Adrenal gland (tissue), 12 donors: ENCODE data around the gene CALML3. TPM values are rescaled to one million over a fixed set of nuclear protein-coding genes. Genes with fewer than 3 reads are reported as not detected.

Experiments
- DNase-seq, 7 donors: peaks; one replicate each; pipeline ENCODE4 v3.0.0-alpha.2; 2019 to 2020
- H3K27ac ChIP-seq, 5 donors: fragments of 200-600 bp; sonication (generic) in 4 of 5; 1 replicate in 3 of 5; 2 replicates in 2 of 5; pipeline versions ENCODE4 v1.5.1 to v1.8.0; 2016 to 2020; ENCODE audit warnings: mild to moderate bottlenecking in 1 of 5
- H3K27me3 ChIP-seq: fragments of 200-600 bp; 2 replicates; pipeline ENCODE4 v1.8.0; 2021
- H3K36me3 ChIP-seq, 2 donors: fragments of 200-600 bp; replicated peaks in 1 of 2; 1 replicate in 1 of 2; 2 replicates in 1 of 2; pipeline versions ENCODE4 v1.5.1 to v1.8.0; 2018 to 2022
- H3K4me1 ChIP-seq, 2 donors: fragments of 200-600 bp; replicated peaks in 1 of 2; 1 replicate in 1 of 2; 2 replicates in 1 of 2; pipeline versions ENCODE4 v1.5.1 to v1.8.0; 2018 to 2021
- H3K4me3 ChIP-seq, 4 donors: fragments of 200-600 bp; sonication (generic) in 3 of 4; one replicate each; pipeline ENCODE4 v1.5.1; 2016 to 2018
- H3K9me3 ChIP-seq, 3 donors: fragments of 200-600 bp; sonication (generic) in 1 of 3; replicated peaks in 1 of 3; 1 replicate in 2 of 3; 2 replicates in 1 of 3; pipeline versions ENCODE4 v1.5.1 to v1.8.0; 2016 to 2021
- POLR2A ChIP-seq, 2 donors: fragments of 450-650 bp; IDR thresholded peaks; one replicate each; pipeline ENCODE4 v1.6.1; 2017; ENCODE audit warnings: antibody characterized with exemption in 2 of 2, mild to moderate bottlenecking in 2 of 2, moderate library complexity in 1 of 2
- WGBS, 4 donors: extraction: QIAGEN DNeasy Blood & Tissue Kit in 2 of 4; methylation state at CpG; one replicate each; pipeline versions ENCODE4 v1.1.5 to v1.1.7; 2013 to 2017; 5-methylcytosine and 5-hydroxymethylcytosine counted together
- intact Hi-C, 2 donors: fragments of 100-400 bp; cut with DNase I; formaldehyde crosslinking; loops; one replicate each; pipeline versions ENCODE4 v1.14.1 to v1.15.0; 2022 to 2023
- polyA plus RNA-seq, 3 donors: library from polyadenylated mRNA; stranded (reverse); fragments of 200-250 nt in 2 of 3; fragments of 350-450 nt in 1 of 3; fragmentation: Illumina TruSeq in 1 of 3; extraction: RNeasy Lipid Tissue Mini Kit (QIAGEN cat#74804) in 1 of 3; gene quantifications; one replicate each; pipeline ENCODE4 v1.2.3, GENCODE V29; 2013 to 2014
- total RNA-seq, 9 donors: library from RNA; depleted of rRNA in 4 of 9; stranded (reverse); fragments of >200 nt in 4 of 9; fragments of 120-200 nt in 1 of 9; fragmentation: NEBNext Ultra II Directional in 1 of 9; extraction: Animal tissue kit (Norgen Biotek cat#: 25700) in 1 of 9; gene quantifications; one replicate each; pipeline versions ENCODE4 v1.1.0 to v1.2.4, GENCODE V29; 2013 to 2023
- TF ChIP-seq, protein P1 (sequence below), 6 experiments: fragments of 450-650 bp in 4 of 6; fragments of 200-600 bp in 2 of 6; sonication (generic) in 1 of 6; IDR thresholded peaks; 1 replicate in 5 of 6; 2 replicates in 1 of 6; pipeline versions ENCODE4 v1.5.1 to v1.8.0; 2016 to 2021; ENCODE audit warnings: antibody characterized with exemption in 6 of 6, mild to moderate bottlenecking in 2 of 6, moderate library complexity in 1 of 6
- donor health status: healthy with polysubstance abuse.
- donor health status: Bipolar disorder and iron deficiency.
- donor health status: DM: yes; HTN: yes; CAD: no.
- donor health status: DM: no; HTN: no; CAD: no.
- donor health status: DM: no; HTN: no; CAD: no.
- donor health status: DM: yes; HTN: yes; CAD: no.

The CALML3 gene
- total and polyA plus RNA-seq, 12 donors, result 0.07 TPM; not detected in 11

DNA sequence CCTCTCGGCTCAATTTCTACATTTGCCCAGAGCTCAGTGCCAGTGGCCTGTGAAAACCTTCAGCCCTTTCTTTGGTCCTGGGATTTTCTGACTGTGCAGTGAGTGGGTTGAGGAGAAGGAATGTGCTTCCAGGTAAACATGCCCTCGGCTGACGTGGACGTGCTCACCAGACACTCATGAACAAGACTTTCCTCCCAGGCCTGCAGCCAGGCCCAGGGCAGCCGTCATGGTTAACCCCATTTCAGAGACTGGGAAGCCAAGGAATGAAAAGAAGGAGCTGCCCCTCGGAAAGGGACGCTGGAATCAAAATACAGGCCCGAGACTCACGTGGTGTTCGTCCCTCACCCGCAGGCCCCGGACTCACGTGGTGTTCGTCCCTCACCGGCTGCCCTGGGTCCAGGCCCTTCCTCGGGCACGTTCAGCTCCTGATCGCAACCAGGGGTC lies 16.6 kb upstream of the CALML3 start:
- no peaks in the 10 kb centered on the region for H3K9me3 ChIP-seq

DNA sequence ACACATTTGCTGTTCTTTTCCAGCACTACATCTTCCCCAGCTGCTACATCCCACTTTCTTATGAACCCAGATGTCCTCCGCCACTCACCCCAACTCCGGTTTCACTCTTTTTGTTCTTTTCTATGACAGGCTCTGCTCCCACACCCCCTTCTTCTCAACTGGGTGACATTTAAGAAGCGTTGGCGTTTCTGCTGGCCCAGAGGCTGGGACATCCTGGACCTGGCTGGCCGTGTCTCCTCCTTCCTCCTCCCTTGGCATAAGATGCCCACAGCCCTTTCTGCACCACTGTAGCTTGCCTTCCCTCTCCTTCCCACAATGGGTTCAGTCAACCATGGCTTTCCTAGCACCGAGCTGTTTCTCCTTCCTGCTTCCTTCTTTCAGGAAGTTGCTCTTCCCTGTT lies 16.0 kb upstream of the CALML3 start:
- intact Hi-C loops, result no loop called here
- Histone ChIP-seq H3K27me3 (no peaks in the 10 kb centered on the region), H3K4me1 (no peaks in the 10 kb centered on the region), H3K9me3 (no peaks in the 10 kb centered on the region), H3K27ac (no peak overlapping the region), H3K36me3 (no peaks in the 10 kb centered on the region), H3K4me3 (no peak overlapping the region)
- DNase-seq, result no peak
- TF ChIP-seq POLR2A (IDR thresholded peaks at IDR 0.05), result no peak
- TF ChIP-seq, protein P1, sequence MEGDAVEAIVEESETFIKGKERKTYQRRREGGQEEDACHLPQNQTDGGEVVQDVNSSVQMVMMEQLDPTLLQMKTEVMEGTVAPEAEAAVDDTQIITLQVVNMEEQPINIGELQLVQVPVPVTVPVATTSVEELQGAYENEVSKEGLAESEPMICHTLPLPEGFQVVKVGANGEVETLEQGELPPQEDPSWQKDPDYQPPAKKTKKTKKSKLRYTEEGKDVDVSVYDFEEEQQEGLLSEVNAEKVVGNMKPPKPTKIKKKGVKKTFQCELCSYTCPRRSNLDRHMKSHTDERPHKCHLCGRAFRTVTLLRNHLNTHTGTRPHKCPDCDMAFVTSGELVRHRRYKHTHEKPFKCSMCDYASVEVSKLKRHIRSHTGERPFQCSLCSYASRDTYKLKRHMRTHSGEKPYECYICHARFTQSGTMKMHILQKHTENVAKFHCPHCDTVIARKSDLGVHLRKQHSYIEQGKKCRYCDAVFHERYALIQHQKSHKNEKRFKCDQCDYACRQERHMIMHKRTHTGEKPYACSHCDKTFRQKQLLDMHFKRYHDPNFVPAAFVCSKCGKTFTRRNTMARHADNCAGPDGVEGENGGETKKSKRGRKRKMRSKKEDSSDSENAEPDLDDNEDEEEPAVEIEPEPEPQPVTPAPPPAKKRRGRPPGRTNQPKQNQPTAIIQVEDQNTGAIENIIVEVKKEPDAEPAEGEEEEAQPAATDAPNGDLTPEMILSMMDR (IDR thresholded peaks at IDR 0.05), result no peak
- WGBS, 4 donors, result 84 to 91% (median 89%) methylated on average over 6 of the region's 6 CpGs

More for the DNA sequence above, 16.6 kb upstream of the CALML3 start:
- Histone ChIP-seq H3K27me3 (no peaks in the 10 kb centered on the region), H3K4me1 (no peaks in the 10 kb centered on the region), H3K36me3 (no peaks in the 10 kb centered on the region), H3K27ac (no peak overlapping the region), H3K4me3 (no peak overlapping the region)
- intact Hi-C loops, result no loop called here
- TF ChIP-seq, protein P1 (IDR thresholded peaks at IDR 0.05), result no peak
- no peak for TF ChIP-seq POLR2A (IDR thresholded peaks at IDR 0.05)
- 91 to 92% (median 91%) methylated on average over 15 to 18 of the region's 18 CpGs for WGBS, 4 donors
- no peak for DNase-seq

DNA sequence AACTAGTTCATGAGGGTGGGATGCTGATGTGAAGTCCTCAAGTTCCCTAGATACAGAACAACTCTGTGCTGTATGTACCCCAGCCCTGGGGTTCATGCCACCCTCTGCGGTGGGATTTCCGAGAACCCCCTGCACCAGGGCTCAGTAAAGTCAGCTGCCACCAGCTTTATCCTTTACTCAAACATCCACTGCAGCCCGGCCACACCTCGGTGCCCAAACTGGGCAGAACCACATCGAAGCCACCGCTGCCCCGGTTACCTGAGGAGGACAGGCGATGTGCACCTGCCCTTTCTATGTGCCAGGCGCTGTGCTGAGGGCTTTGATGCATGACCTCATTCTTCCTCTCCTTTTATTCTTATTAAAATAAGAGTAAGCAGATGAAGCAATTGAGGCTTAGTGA lies 15.5 kb upstream of the CALML3 start:
- TF ChIP-seq, protein P1 (IDR thresholded peaks at IDR 0.05), result no peak
- no peak for TF ChIP-seq POLR2A (IDR thresholded peaks at IDR 0.05)
- no peak for DNase-seq
- no peak overlapping the region for H3K27ac ChIP-seq
- 90 to 95% (median 93%) methylated on average over 7 to 9 of the region's 9 CpGs for WGBS, 4 donors
- H3K27me3 ChIP-seq, result no peaks in the 10 kb centered on the region
- intact Hi-C loops, result no loop called here
- no peaks in the 10 kb centered on the region for H3K9me3 ChIP-seq
- H3K4me1 ChIP-seq, result no peaks in the 10 kb centered on the region
- no peaks in the 10 kb centered on the region for H3K36me3 ChIP-seq
- no peak overlapping the region for H3K4me3 ChIP-seq

DNA sequence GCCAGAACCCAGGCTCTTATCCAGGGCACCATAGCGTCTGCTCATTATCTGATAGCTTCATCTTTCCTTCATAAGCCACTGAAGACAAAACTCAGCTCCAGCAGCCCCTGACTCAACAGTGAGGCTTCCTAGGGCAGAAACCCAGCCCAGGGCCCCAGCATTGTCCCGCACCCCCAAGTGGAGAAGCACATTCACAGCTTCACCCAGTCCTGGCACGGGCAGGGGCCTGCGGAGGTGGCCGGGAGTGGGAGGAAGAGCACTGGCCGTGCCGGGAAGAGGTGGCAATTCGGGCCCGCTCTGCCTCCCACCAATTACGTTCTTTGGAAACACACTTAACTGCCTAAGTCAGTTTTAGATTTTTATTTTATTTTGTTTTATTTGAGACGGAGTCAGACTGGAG lies 15.1 kb upstream of the CALML3 start:
- no peak for DNase-seq

More for the DNA sequence above, 15.1 kb upstream of the CALML3 start:
- Histone ChIP-seq H3K4me3 (no peak overlapping the region), H3K36me3 (no peaks in the 10 kb centered on the region), H3K9me3 (no peaks in the 10 kb centered on the region), H3K4me1 (no peaks in the 10 kb centered on the region), H3K27ac (no peak overlapping the region), H3K27me3 (no peaks in the 10 kb centered on the region)
- TF ChIP-seq, protein P1 (IDR thresholded peaks at IDR 0.05), result no peak
- no peak for TF ChIP-seq POLR2A (IDR thresholded peaks at IDR 0.05)
- WGBS, 4 donors, result 89 to 97% (median 94%) methylated on average over 11 of the region's 11 CpGs
- intact Hi-C loops, result no loop called here
